OCI-LY7 (cell line): ENCODE measurements around the gene FANCB. TPM values are rescaled to one million over a fixed set of nuclear protein-coding genes. Genes with fewer than 3 reads are reported as not detected.

Experiments
- BruUV-seq: library from RNA; stranded (reverse); fragments of 400-500 nt; replicated peaks from 2 replicates; lab custom pipeline; 2021; lab: Mats Ljungman, UMichigan
- CTCF ChIA-PET: fragments of 300-600 bp; sonication (Branson Sonifier 250); formaldehyde crosslinking; loops from one replicate; lab custom pipeline; 2022; ENCODE audit warnings: antibody characterized with exemption; ENCODE audit not compliant: unreplicated experiment; lab: Charles Lee
- POLR2A ChIA-PET: fragments of 300-600 bp; sonication (Branson Sonifier 250); formaldehyde crosslinking; loops from one replicate; lab custom pipeline; 2022; ENCODE audit warnings: antibody characterized with exemption; lab: Charles Lee
- DNase-seq: peaks from one replicate; pipeline ENCODE4 v3.0.0-alpha.2; 2015; ENCODE audit warnings: low spot score
- H2AFZ ChIP-seq: fragments of 200-600 bp; sonication (generic), shearing (Covaris generic); 2 replicates; pipeline ENCODE4 v1.6.1; 2014; ENCODE audit warnings: mild to moderate bottlenecking, antibody characterized with exemption, low read length, moderate library complexity
- H3K27ac ChIP-seq: fragments of 200-600 bp; sonication (generic); 2 replicates; pipeline ENCODE4 v1.5.1; 2014; ENCODE audit warnings: mixed run types, low read depth, mild to moderate bottlenecking, moderate library complexity, low read length, inconsistent platforms; ENCODE audit not compliant: poor library complexity, severe bottlenecking
- H3K36me3 ChIP-seq: fragments of 200-600 bp; sonication (generic); 2 replicates; pipeline ENCODE4 v1.6.1; 2014; ENCODE audit warnings: mild to moderate bottlenecking, antibody characterized with exemption, low read length, moderate library complexity, mixed read lengths; ENCODE audit not compliant: insufficient read depth
- H3K4me1 ChIP-seq: fragments of 200-600 bp; sonication (generic); 2 replicates; pipeline ENCODE4 v1.5.1; 2014; ENCODE audit warnings: mild to moderate bottlenecking, low read length; ENCODE audit not compliant: insufficient read depth, poor library complexity, severe bottlenecking
- H3K4me2 ChIP-seq: fragments of 200-600 bp; sonication (generic); 2 replicates; pipeline ENCODE4 v1.6.1; 2014; ENCODE audit warnings: mild to moderate bottlenecking, low read length
- H3K4me3 ChIP-seq: fragments of 200-600 bp; sonication (generic); 2 replicates; pipeline ENCODE4 v1.5.1; 2014; ENCODE audit warnings: mild to moderate bottlenecking, low read depth, low read length; ENCODE audit not compliant: poor library complexity, severe bottlenecking
- H3K79me2 ChIP-seq: fragments of 200-600 bp; sonication (generic); 2 replicates; pipeline ENCODE4 v1.6.1; 2016; ENCODE audit warnings: low read depth, mild to moderate bottlenecking, low read length, moderate library complexity, mixed read lengths; ENCODE audit not compliant: insufficient read depth
- H3K9me2 ChIP-seq: fragments of 200-600 bp; sonication (generic); 2 replicates; pipeline ENCODE4 v1.6.1; 2016; ENCODE audit warnings: mild to moderate bottlenecking, low read length, mixed read lengths; ENCODE audit not compliant: insufficient read depth
- H3K9me3 ChIP-seq: fragments of 200-600 bp; sonication (generic); 2 replicates; pipeline ENCODE4 v1.6.1; 2014; ENCODE audit warnings: mild to moderate bottlenecking, mixed run types, low read length, mixed read lengths
- H4K20me1 ChIP-seq: fragments of 200-600 bp; sonication (generic); 2 replicates; pipeline ENCODE4 v1.6.1; 2014; ENCODE audit warnings: mild to moderate bottlenecking, antibody characterized with exemption, low read length, moderate library complexity, mixed read lengths; ENCODE audit not compliant: insufficient read depth
- EZH2phosphoT487 ChIP-seq: fragments of 200-600 bp; sonication (generic); IDR thresholded peaks from 2 replicates; pipeline ENCODE4 v1.6.1; 2018; ENCODE audit warnings: low read depth, borderline replicate concordance, mild to moderate bottlenecking, mixed run types, antibody characterized with exemption, low read length, moderate library complexity, mixed read lengths
- intact Hi-C: fragments of 100-400 bp; cut with micrococcal nuclease; formaldehyde crosslinking; loops from one replicate; pipeline ENCODE4 v1.10.0; 2022; ENCODE audit not compliant: unreplicated experiment
- total RNA-seq, 2 experiments: library from RNA; depleted of rRNA in 1 of 2; stranded (reverse); fragments of >200 nt in 1 of 2; shearing (Covaris generic) in 1 of 2; gene quantifications; 2 replicates each; pipeline ENCODE4 v1.2.3, GENCODE V29; 2014 to 2022

The FANCB gene
- total RNA-seq, 2 experiments from 2014 or later: 15.2 to 23.7 TPM

GRCh38 chrX:14801136-14801535 lies 71.7 kb downstream of the FANCB start:
- ChIA-PET CTCF (no interaction called here), POLR2A (no interaction called here)
- no peak overlapping the region for H2AFZ ChIP-seq
- TF ChIP-seq EZH2phosphoT487: no peak
- H3K9me3 ChIP-seq: no peaks in the 10 kb centered on the region
- intact Hi-C loops: no loop called here
- H4K20me1 ChIP-seq: no peaks in the 10 kb centered on the region
- H3K4me1 ChIP-seq: no peaks in the 10 kb centered on the region
- no peak overlapping the region for H3K27ac ChIP-seq
- no peak overlapping the region for H3K4me3 ChIP-seq
- no peak overlapping the region for H3K4me2 ChIP-seq
- no peaks in the 10 kb centered on the region for H3K36me3 ChIP-seq
- H3K9me2 ChIP-seq: no peaks in the 10 kb centered on the region
- no peak for DNase-seq
- no peaks in the 10 kb centered on the region for H3K79me2 ChIP-seq
- BruUV-seq: no TSS peak

- ChIA-PET POLR2A (no interaction called here), CTCF (no interaction called here)
- TF ChIP-seq EZH2phosphoT487: no peak
- no peaks in the 10 kb centered on the region for H3K79me2 ChIP-seq
- H3K4me3 ChIP-seq: no peak overlapping the region
- no TSS peak for BruUV-seq
- H4K20me1 ChIP-seq: no peaks in the 10 kb centered on the region
- no peaks in the 10 kb centered on the region for H3K4me1 ChIP-seq
- DNase-seq: no peak
- H2AFZ ChIP-seq: no peak overlapping the region
- no peaks in the 10 kb centered on the region for H3K9me2 ChIP-seq
- intact Hi-C loops: no loop called here
- no peaks in the 10 kb centered on the region for H3K9me3 ChIP-seq
- no peaks in the 10 kb centered on the region for H3K36me3 ChIP-seq
- H3K27ac ChIP-seq: no peak overlapping the region
- no peak overlapping the region for H3K4me2 ChIP-seq
These were observed 74.0 kb downstream of the FANCB start for GRCh38 chrX:14798805-14799397.

Other genes with a start within 250 kb of the FANCB start
- 8.0 and 8.8 TPM in 2 replicates for gene MOSPD2, start 352 bp upstream of the FANCB start, total RNA-seq (2014; rRNA removed; shearing (Covaris generic))
- 10.1 and 11.3 TPM in 2 replicates for gene MOSPD2, start 352 bp upstream of the FANCB start, total RNA-seq (2022)